SK-N-SH treated with all-trans-retinoic acid at 6 μM for 48 hours (cell line): ENCODE data around the gene PPA2.

ENCODE experiments used
- ATAC-seq: fragments of 200-7000 bp; cut with Tn5 transposase; 3 replicates; pipeline ENCODE4 v1.9.1; 2020; ENCODE audit warnings: mild to moderate bottlenecking, moderate library complexity
- ARNTL ChIP-seq: fragments of 450-650 bp; formaldehyde crosslinking; IDR thresholded peaks from 2 replicates; pipeline ENCODE4 v1.5.0; 2020; ENCODE audit warnings: low read depth, mild to moderate bottlenecking, moderate library complexity, borderline replicate concordance
- CSDC2 ChIP-seq: fragments of 250-450 bp; sonication (Bioruptor Pico); IDR thresholded peaks from 2 replicates; pipeline ENCODE4 v1.5.0; 2020; ENCODE audit warnings: mild to moderate bottlenecking, moderate library complexity
- CSRNP3 ChIP-seq: fragments of 250-450 bp; sonication (Bioruptor Pico); IDR thresholded peaks from 2 replicates; pipeline ENCODE4 v1.5.1; 2021; ENCODE audit warnings: mild to moderate bottlenecking, moderate library complexity
- ESRRG ChIP-seq: fragments of 250-450 bp; sonication (Bioruptor Pico); IDR thresholded peaks from 2 replicates; pipeline ENCODE4 v1.6.1; 2021; ENCODE audit warnings: mild to moderate bottlenecking
- OSR1 ChIP-seq: fragments of 250-450 bp; sonication (Bioruptor Pico); IDR thresholded peaks from 2 replicates; pipeline ENCODE4 v1.8.0; 2022; ENCODE audit warnings: moderate library complexity, mild to moderate bottlenecking, inconsistent platforms
- POU6F1 ChIP-seq: fragments of 250-450 bp; sonication (Bioruptor Pico); IDR thresholded peaks from 2 replicates; pipeline ENCODE4 v1.8.0; 2021; ENCODE audit warnings: low read depth, mild to moderate bottlenecking, moderate library complexity, borderline replicate concordance
- PPARA ChIP-seq: fragments of 250-450 bp; sonication (Bioruptor Pico); IDR thresholded peaks from 2 replicates; pipeline ENCODE4 v1.5.0; 2020; ENCODE audit warnings: mild to moderate bottlenecking, borderline replicate concordance
- RARB ChIP-seq: fragments of 250-450 bp; sonication (Bioruptor Pico); IDR thresholded peaks from 2 replicates; pipeline ENCODE4 v1.8.0; 2021; ENCODE audit warnings: mild to moderate bottlenecking, moderate library complexity
- SNAI2 ChIP-seq: fragments of 250-450 bp; sonication (Bioruptor Pico); IDR thresholded peaks from 2 replicates; pipeline ENCODE4 v1.5.0; 2020; ENCODE audit warnings: mild to moderate bottlenecking, moderate library complexity
- TCF4 ChIP-seq: fragments of 250-450 bp; sonication (Bioruptor Pico); IDR thresholded peaks from 2 replicates; pipeline ENCODE4 v1.8.0; 2021; ENCODE audit warnings: mild to moderate bottlenecking, moderate library complexity, borderline replicate concordance
- TOX ChIP-seq: fragments of 250-450 bp; sonication (Bioruptor Pico); IDR thresholded peaks from 2 replicates; pipeline ENCODE4 v1.8.0; 2021; ENCODE audit warnings: mild to moderate bottlenecking, moderate library complexity, borderline replicate concordance
- ZC3H10 ChIP-seq: fragments of 250-450 bp; sonication (Bioruptor Pico); IDR thresholded peaks from 2 replicates; pipeline ENCODE4 v1.5.1; 2021; ENCODE audit warnings: mild to moderate bottlenecking, moderate library complexity
- ZFP3 ChIP-seq: fragments of 250-450 bp; sonication (Bioruptor Pico); IDR thresholded peaks from 2 replicates; pipeline ENCODE4 v1.5.0; 2020; ENCODE audit warnings: mild to moderate bottlenecking, moderate library complexity
- ZNF565 ChIP-seq: fragments of 450-650 bp; formaldehyde crosslinking; conservative IDR thresholded peaks from 2 replicates; pipeline ENCODE4 v1.5.0; 2020; ENCODE audit warnings: low read depth, mild to moderate bottlenecking, moderate library complexity
- ZNF70 ChIP-seq: fragments of 450-650 bp; formaldehyde crosslinking; IDR thresholded peaks from 2 replicates; pipeline ENCODE4 v1.5.0; 2020; ENCODE audit warnings: mild to moderate bottlenecking, moderate library complexity
- TF ChIP-seq, protein P1 (sequence below): fragments of 250-450 bp; sonication (Bioruptor Pico); IDR thresholded peaks from 2 replicates; pipeline ENCODE4 v1.5.0; 2020; ENCODE audit warnings: mild to moderate bottlenecking, moderate library complexity
- TF ChIP-seq, protein P2 (sequence below): fragments of 250-450 bp; sonication (Bioruptor Pico); IDR thresholded peaks from 2 replicates; pipeline ENCODE4 v1.8.0; 2020; ENCODE audit warnings: mild to moderate bottlenecking, moderate library complexity, borderline replicate concordance
- TF ChIP-seq, protein P3 (sequence below): fragments of 250-450 bp; sonication (Bioruptor Pico); IDR thresholded peaks from 2 replicates; pipeline ENCODE4 v1.5.1; 2020; ENCODE audit warnings: low read depth, mild to moderate bottlenecking, moderate library complexity

PPA2 gene

GRCh38 chr4:105455182-105455581 lies 18.7 kb downstream of the PPA2 start:
- ATAC-seq, result no peak
- TF ChIP-seq PPARA (CRISPR knock-in tag) (no peak), SNAI2 (CRISPR knock-in tag) (no peak), TOX (CRISPR knock-in tag) (no peak), CSDC2 (CRISPR knock-in tag) (no peak), ZNF565 (CRISPR knock-in tag) (no peak), POU6F1 (no peak), ARNTL (CRISPR knock-in tag) (no peak), ZFP3 (CRISPR knock-in tag) (no peak)
- TF ChIP-seq, protein P1, sequence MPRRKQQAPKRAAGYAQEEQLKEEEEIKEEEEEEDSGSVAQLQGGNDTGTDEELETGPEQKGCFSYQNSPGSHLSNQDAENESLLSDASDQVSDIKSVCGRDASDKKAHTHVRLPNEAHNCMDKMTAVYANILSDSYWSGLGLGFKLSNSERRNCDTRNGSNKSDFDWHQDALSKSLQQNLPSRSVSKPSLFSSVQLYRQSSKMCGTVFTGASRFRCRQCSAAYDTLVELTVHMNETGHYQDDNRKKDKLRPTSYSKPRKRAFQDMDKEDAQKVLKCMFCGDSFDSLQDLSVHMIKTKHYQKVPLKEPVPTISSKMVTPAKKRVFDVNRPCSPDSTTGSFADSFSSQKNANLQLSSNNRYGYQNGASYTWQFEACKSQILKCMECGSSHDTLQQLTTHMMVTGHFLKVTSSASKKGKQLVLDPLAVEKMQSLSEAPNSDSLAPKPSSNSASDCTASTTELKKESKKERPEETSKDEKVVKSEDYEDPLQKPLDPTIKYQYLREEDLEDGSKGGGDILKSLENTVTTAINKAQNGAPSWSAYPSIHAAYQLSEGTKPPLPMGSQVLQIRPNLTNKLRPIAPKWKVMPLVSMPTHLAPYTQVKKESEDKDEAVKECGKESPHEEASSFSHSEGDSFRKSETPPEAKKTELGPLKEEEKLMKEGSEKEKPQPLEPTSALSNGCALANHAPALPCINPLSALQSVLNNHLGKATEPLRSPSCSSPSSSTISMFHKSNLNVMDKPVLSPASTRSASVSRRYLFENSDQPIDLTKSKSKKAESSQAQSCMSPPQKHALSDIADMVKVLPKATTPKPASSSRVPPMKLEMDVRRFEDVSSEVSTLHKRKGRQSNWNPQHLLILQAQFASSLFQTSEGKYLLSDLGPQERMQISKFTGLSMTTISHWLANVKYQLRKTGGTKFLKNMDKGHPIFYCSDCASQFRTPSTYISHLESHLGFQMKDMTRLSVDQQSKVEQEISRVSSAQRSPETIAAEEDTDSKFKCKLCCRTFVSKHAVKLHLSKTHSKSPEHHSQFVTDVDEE (CRISPR knock-in tag), result no peak
- TF ChIP-seq, protein P2, sequence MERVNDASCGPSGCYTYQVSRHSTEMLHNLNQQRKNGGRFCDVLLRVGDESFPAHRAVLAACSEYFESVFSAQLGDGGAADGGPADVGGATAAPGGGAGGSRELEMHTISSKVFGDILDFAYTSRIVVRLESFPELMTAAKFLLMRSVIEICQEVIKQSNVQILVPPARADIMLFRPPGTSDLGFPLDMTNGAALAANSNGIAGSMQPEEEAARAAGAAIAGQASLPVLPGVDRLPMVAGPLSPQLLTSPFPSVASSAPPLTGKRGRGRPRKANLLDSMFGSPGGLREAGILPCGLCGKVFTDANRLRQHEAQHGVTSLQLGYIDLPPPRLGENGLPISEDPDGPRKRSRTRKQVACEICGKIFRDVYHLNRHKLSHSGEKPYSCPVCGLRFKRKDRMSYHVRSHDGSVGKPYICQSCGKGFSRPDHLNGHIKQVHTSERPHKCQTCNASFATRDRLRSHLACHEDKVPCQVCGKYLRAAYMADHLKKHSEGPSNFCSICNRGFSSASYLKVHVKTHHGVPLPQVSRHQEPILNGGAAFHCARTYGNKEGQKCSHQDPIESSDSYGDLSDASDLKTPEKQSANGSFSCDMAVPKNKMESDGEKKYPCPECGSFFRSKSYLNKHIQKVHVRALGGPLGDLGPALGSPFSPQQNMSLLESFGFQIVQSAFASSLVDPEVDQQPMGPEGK (CRISPR knock-in tag), result no peak

DNA sequence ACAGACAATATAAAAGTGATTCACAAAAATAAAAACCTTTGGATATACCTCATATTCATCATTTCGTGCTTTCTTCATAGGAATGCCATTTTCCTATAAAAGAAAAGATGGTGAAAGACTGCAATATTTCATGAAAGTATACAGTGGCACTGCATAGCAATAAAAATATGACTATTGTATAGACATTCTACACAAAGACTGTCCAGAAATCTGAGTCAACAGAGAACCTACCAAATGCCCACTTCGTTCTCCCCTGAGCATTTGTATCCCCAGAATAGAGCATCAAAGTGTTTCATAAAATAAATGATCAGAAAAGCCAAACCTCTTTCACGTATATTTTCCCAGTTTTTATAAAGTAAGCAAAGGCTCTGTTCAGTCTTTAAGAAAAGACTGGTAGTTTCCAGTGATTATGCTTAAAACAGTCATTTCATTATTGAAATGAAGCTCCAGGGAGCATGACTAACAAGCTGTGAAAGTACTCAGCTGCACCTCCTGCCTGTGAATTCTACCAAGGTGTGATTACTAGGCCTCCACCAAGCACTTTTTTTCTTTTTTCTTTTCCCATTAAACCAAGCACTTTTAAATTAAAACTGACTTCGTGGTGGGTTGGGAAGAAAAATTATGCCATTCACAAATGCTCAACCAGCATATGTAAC lies 20.2 kb downstream of the PPA2 start:
- ATAC-seq, result no peak
- TF ChIP-seq TCF4, result no peak
- no peak for TF ChIP-seq OSR1 (CRISPR knock-in tag)
- TF ChIP-seq PPARA (CRISPR knock-in tag), result no peak
- no peak for TF ChIP-seq ZC3H10 (CRISPR knock-in tag)

GRCh38 chr4:105451346-105451745 lies 22.5 kb downstream of the PPA2 start:
- TF ChIP-seq, protein P1 (CRISPR knock-in tag), result no peak
- no peak for TF ChIP-seq ARNTL (CRISPR knock-in tag)
- no peak for TF ChIP-seq SNAI2 (CRISPR knock-in tag)
- no peak for TF ChIP-seq ZNF565 (CRISPR knock-in tag)
- TF ChIP-seq ZNF70, result no peak
- TF ChIP-seq, protein P3, sequence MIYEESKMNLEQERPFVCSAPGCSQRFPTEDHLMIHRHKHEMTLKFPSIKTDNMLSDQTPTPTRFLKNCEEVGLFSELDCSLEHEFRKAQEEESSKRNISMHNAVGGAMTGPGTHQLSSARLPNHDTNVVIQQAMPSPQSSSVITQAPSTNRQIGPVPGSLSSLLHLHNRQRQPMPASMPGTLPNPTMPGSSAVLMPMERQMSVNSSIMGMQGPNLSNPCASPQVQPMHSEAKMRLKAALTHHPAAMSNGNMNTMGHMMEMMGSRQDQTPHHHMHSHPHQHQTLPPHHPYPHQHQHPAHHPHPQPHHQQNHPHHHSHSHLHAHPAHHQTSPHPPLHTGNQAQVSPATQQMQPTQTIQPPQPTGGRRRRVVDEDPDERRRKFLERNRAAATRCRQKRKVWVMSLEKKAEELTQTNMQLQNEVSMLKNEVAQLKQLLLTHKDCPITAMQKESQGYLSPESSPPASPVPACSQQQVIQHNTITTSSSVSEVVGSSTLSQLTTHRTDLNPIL (CRISPR knock-in tag), result no peak
- no peak for TF ChIP-seq ESRRG (CRISPR knock-in tag)

DNA sequence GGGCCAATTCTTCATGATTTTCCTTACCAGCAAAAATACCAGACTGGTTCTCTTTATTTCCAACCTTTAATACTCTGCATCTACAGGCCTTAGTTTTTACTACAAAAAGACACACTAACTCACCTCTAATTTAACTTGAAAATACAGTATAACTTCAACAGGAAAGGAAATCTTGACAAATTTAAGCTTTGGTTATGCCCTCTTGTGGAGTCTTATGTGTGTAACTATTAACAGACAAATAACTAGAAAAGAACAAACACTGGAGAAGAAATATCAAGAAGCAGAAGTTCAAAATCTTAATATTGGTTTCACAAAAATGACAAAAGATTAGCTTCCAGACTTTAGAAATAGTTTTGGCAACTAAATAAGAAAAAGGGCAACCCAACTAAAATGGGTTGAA lies 33.0 kb downstream of the PPA2 start:
- ATAC-seq, result no peak
- TF ChIP-seq ARNTL (CRISPR knock-in tag) (no peak), CSRNP3 (no peak), RARB (CRISPR knock-in tag) (no peak)
- TF ChIP-seq, protein P2 (CRISPR knock-in tag), result no peak
- TF ChIP-seq, protein P3 (CRISPR knock-in tag), result no peak

More at GRCh38 chr4:105451346-105451745, 22.5 kb downstream of the PPA2 start:
- ATAC-seq, result no peak
